SIG-M5 (cell line): ENCODE measurements around the gene SEPTIN2.
"Not testable (repeated sequence)": the region's sequence is repeated elsewhere in the genome, so short reads cannot be mapped to it uniquely, and the experiment has no call there.

ENCODE experiments used
- DNase-seq: peaks from one replicate; lab custom pipeline; 2025; lab: John Stamatoyannopoulos, UW

Gene SEPTIN2

DNA sequence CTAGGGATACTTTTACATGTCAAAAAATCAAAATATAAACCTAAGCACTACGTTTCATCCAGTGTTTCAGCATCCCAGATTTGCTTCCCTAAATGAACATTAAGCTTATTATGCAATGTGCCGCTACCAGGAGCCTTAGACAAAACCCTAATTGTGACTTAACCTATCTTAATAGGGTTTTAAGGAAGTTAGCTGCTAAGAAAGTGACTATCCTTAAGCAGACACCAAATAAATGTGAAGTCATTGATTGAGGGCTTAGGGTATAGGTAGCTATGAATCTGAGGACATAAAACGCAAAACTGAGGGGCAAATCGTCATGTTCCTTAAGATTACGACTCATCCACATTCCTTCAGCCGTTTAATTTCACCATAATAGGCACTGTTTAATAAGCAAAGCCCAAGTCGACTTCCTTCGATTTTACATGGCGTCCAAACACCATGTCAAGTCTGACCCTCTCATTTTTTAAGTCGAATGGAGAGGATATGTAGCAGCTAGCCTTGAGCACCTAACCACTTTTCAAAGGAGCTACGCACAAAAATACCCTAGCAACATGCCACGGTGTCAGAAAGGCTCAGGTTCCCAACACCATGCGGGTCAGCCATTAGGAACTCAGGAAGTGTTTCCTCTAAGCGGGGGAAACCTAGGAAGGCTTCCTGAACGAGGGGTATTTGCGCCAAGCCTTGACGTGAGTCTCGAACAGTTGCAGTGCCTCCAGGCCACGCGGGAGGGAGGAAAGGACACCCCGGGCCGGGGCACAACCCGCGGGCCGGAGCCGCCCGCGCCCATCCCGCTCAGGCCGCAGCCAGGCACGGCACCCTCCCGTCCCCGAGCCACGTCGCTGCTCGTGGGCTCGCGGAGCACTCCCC, 1.3 kb upstream of the SEPTIN2 start:
- peak; percentile 30 for DNase-seq

- DNase-seq: peak; percentile 86
Measured at GRCh38 chr2:241315093-241315878, 439 bp upstream of the SEPTIN2 start, which contains the start of gene HDLBP. Gene HDLBP (minus strand): TSS chr2:241315672. CDS start chr2:241266869, 48,803 bp downstream.

DNA sequence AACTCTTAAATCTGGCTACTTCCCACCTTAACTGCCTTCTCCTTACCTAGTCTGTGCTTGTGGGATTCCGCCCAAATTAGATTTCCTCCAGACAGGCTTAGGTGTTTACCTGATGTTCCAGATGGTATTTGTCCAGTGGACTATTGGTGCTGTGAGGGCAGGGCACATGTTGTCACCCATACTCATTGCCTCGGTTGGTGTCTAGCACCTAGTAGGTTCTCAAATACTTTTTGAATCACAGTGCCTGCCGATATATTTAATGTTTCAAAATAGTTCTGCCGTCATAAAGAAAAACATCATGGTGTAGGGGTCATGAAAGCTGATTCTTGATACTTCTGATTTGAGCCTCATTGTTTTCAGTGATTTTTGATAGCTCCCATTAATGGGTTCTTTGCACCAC, 1.1 kb downstream of the SEPTIN2 start:
- no peak for DNase-seq

DNA sequence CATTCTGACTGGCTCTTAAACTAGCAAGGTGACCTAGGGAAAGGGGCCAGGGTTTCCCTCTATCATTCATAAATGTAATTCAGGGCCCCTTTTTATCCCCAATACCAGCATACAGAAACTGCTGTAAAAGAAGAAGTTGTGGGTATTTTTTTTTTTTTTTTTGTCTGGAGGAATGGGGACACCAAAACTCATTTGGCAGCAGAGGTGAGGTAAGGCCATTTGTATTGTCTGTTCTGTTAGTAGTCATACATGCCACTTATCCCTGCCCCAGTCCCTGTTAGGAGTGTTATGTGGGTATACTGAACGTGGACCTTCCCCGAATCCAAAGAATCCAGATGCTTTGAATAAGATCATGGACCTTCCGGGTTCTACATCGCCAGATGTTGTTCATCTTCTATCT, 1.7 kb downstream of the SEPTIN2 start:
- peak; percentile 32 for DNase-seq

- not testable (repeated sequence) for DNase-seq
Measured at GRCh38 chr2:241318830-241319229, 3.1 kb downstream of the SEPTIN2 start.

DNA sequence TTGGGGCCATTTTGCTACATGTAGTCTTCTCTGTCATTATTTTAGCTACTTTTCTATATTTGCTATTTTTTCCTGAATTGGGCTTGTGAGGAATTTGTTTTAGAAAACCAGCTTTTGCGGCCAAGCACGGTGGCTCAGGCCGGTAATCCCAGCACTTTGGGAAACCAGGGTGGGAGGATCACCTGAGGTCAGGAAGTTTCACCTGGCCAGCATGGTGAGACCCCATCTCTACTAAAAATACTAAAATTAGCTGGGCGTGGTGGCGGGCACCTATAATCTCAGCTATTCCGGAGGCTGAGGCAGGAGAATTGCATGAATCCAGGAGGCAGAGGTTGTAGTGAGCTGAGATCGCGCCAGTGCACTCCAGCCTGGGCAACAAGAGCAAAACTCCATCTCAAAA, 4.7 kb downstream of the SEPTIN2 start:
- DNase-seq: no peak

- no peak for DNase-seq
Measured at GRCh38 chr2:241321033-241321432, 5.3 kb downstream of the SEPTIN2 start.

- DNase-seq: no peak
Measured at GRCh38 chr2:241321886-241322285, 6.2 kb downstream of the SEPTIN2 start.

- DNase-seq: no peak
Measured at GRCh38 chr2:241323778-241324177, 8.1 kb downstream of the SEPTIN2 start.

GRCh38 chr2:241324775-241325174, 9.1 kb downstream of the SEPTIN2 start:
- no peak for DNase-seq

DNA sequence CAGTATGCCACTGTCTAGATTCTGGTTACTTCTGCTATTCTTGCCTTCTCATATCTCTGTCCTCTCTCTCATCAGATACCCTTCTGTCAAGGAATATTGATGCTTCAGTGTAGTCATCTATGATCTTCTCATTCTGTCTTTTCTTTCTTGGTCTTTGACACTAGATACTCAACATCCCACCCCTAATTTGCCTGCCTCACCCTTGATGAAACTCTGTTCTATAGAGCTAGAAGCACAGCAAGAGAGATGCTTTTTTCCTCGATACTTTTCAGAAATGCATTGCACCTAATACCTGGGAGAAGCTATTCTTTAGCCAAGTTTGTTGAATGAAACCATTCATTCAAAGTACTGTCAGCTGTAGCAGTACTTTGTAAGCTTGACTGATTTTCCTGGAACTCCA, 9.5 kb downstream of the SEPTIN2 start:
- no peak for DNase-seq

DNA sequence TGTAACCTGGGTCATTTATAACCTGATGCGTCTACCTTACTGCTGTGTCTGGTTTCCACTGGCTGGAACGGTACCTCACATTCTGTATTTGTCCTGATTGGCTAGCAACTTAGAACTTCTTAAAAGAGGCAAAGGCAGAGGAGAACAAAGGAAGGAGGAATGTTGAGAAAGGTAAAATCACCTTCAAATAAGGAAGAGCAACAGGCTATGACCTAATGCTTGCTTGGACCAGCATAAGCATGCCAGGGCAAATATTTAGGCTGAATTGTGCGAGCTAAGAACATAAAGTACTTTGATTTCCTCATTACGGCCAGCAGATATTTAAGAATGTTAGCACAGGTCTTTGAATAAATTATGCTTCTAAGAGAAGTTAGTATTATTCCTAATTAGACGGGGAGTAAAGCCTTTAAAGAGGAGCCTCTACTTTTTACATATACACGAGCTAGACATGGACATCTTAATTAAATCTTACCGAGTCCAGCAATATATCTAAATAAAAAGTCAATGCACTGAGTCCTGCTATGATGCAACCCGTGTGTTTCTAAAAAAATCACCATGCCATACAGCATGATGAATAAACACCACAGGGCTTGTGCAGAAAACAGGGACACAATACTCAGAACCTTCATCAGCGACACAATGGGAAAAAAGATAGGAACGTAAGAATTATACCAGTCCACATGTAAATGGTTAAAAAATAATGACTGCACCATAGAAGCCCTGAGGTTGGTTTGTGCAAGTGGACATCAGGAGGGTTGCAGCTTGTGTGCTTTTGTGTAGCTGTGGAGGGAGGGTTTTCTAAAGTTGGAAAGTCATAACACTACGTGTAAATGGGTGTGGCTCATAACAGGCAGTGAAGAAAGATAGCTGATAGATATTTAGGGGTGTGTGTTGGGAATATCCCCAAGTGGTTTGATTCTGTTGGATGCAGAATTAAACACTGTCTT, 14.2 kb downstream of the SEPTIN2 start:
- no peak for DNase-seq

DNA sequence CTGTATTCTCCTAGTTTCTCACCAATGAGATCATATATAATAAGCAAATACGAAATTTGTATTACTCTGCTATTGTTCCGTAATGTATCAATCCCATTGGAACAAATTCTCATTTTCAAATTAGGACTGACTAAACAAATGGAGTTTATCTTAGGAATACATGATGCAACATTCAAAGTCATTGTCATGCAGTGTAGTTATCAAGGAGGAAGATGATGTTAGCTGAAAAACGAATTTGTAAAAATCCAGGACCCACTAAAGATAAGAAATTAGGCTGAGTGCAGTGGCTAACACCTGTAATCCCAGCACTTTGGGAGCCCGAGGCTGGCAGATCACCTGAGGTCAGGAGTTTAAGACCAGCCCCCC, 14.9 kb downstream of the SEPTIN2 start:
- no peak for DNase-seq

- no peak for DNase-seq
Measured at GRCh38 chr2:241334813-241335212, 19.1 kb downstream of the SEPTIN2 start.

DNA sequence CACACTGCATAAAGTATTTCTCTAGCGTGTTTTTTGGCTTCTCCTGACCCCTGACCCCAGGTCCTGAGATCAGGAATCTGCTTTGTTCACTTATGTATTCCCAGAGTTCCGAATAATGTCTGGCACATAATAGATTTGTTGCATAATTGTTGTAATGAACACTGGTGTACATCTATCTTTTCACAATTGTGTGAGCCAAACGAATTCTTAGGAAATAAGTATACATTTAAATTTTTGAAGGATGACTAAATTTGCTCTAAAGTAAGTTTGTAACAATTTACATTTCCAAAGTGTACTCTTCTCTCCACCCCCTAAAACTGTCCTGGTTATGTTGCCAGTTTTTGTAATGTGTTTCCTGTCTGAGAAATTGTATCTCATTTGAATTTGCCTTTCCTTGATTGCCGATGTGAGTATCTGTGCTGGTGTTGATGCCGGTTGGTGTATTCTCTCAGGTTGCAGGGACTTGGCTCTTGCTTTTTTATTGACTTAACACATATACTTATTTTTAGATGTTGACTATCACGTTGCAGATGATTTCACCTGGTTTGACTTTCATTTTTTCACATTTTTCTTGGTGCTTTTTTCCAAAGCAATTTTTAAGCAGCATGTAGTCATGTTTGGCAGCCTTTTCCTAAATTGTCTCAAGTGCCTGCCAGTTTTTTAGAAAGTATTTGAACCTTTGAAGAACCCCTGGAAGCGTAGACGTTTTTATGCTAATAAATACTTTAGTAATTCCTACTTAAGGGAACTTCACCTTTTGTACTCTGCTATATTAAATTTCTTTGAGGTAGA, 24.3 kb downstream of the SEPTIN2 start:
- no peak for DNase-seq

DNA sequence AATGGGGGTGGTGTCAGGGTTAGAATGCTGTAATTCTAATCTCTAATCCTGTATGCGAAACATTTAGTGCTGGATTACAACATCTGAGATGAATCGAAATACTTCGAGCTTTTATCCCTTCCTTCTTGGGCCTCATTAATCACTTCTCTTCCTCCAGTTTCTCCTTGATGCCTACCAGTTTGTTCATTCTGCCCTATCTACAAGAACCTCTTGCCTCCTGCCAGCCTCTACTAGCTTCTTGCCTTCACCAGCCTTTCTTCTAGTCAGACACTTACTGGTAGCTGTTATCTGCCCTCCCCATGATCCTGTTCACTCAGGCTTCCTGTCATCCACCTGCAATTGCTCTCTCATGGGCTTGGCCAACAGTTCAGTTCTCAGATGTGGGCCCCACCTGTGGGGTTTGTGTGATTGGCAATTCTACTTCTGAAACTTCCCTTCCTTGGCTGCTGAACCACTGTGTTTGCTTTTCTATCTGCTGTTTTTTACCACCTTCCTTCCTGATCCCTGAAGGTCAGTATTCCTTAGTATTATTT, 25.0 kb downstream of the SEPTIN2 start:
- DNase-seq: no peak

- DNase-seq: no peak
Measured at GRCh38 chr2:241344925-241345651, 29.4 kb downstream of the SEPTIN2 start.

DNA sequence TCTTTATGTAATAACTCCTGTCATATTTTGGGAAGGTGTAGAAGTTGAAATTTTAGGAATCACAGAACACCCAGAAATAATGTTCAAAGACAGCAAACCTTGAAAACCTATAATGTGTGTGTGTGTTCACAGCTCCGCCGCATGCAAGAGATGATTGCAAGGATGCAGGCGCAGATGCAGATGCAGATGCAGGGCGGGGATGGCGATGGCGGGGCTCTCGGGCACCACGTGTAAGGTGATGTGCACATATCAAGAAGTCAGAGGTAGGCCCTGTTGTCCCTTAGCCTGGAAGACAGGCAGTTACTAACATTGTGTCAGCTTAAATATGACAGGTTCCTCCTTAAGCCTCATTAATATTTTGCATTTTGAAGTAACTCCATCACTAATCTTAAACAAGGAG, 34.2 kb downstream of the SEPTIN2 start:
- no peak for DNase-seq

DNA sequence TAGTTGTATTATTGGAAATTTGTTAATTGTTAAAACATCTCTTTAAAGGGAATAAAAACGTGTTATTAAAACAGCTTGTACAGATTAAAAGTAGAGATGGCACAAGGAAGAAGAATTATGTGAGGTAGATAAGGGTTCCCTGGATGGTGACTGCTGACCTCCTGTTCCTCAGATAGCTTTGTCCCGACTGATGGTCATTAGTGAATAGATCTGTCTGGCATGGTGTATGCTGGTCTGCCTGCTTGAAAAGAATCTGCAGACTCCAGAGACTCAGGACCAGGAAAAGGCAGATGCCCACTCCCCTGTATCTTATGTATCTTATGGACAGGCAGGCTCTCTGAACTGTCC, 34.8 kb downstream of the SEPTIN2 start:
- no peak for DNase-seq

GRCh38 chr2:241350878-241351639, 35.3 kb downstream of the SEPTIN2 start:
- no peak for DNase-seq
